OCI-M1 (cell line): Measurements from ENCODE around the gene DCHS2.

Source experiments
- DNase-seq: peaks from one replicate; lab custom pipeline; 2025; lab: John Stamatoyannopoulos, UW

The DCHS2 gene

DNA sequence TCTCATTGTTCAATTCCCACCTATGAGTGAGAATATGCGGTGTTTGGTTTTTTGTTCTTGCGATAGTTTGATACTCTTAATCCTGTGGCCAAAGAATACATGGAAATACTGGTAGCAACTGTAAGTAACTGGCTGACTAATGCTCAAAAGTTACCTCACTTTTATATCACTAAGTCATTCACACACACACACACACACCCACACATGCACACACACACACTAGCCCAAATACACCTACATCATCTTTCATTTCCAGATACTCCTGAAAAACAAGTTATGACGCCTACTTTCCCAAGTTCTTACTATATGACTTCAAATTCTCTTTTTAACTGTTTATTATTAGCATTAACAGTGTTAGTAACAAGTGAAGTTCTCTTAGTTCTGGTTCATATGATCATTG, 101.3 kb downstream of the DCHS2 start:
- DNase-seq: no peak

DNA sequence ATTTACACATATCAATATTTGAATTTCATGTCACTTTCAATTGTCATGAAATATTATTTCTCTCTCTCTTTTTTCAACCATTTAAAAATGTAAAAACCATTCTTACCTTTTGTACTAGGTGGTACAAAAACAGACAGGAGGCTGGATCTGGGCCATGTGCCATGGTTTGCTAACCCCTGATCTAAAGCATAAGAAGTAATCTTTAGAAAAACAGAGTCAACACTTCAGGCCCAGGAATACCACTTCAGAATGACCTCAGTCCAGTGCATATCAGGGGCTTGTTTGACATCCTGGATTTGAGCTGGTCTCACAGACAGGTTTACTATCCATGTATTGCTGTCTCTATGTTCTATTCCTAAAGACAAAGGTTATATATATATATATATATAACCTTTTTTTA, 102.5 kb downstream of the DCHS2 start:
- no peak for DNase-seq

DNA sequence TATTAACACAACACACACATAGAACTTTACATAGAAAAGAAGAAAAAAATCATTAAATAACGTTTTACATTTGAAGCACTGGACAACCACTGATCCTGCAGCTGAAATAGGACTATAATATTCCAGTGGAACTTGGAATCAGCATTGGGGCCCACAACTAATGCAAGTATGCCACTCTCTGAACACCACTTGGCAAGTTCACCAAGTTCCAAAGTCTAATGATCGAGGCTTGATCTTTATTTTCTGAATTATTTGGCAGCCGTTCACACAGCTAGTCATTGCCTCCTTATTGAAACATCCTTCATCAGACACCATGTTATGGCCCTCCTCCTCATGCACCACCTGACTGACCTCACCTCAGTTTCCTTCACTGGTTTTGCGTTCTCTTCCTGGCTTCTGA, 107.6 kb downstream of the DCHS2 start:
- DNase-seq: no peak

DNA sequence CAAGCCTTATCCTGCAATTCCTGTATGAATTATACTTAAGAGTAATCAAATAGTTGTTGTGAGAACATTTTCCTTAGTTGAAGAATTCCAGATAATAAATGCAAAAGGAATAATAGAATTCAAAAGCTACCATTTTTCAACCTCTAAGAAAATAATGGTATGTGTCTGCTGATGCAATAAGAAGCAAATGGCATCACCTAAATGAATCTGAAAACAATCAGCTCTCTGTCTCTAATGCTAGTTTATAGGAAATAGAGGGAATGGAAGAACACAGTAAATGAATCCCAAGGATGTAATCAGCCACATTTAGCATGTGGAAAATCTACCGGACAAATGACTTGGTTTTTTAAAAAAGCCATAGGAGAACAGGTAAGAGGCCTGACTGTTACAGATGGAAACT, 115.1 kb downstream of the DCHS2 start:
- peak; percentile 60 for DNase-seq

DNA sequence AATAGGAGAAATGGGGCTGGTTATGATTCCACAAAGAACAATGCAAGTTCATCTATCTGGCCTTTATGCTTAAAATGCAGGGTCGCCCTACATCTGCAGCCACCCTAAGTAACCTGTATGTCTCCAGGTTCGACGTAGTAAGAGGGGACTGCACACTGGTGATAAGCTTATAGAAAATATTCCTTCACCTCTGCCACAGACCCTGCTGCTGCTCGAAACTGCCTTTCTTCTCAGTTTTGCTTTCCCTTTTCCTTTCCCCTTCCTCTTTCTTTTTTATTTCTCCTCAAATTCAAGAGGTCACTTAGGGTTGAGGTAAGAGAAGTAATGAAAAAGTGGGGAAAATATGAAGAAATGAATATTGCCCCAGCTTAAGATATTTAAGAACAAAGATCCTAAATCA, 123.5 kb downstream of the DCHS2 start:
- DNase-seq: peak; percentile 81

DNA sequence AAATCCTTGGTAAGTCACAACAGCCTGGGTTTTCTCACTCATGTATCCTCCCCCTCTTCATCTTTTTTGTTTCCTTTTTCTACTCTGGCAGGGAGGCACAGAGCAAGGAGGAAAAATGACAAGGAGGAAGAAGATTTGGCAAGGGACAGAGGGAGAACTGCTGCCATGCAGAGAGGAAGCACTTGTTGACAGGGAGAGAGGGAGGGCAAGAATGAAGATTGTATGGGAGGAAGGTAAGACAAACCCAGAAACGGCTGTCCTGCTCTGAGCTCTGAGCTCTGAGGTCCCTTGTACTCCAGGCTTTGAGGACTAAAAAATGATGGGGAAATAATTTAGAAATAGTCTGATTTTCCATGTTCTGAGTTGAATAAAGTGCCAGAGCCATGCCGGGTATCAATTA, 123.9 kb downstream of the DCHS2 start:
- peak; percentile 69 for DNase-seq

DNA sequence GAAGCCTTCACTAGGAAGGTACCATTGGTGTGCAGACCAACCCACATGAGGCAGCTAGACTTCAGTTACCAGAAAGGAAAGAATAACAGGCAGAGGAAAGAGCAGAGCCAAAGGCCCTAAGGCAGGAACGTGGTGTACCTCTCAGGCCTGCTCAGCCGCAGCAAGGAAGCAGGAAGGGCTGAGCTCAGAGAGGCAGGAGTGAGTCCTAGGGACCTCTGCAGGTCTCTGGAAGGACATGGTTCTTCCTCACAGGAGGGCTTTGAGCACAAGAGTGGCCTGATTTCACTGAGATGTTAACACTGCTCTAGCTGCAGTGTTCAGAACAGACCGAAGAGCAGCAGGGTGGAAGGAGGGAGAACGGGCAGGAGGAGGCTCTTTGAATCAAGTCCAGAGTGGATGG, 124.6 kb downstream of the DCHS2 start:
- DNase-seq: no peak

DNA sequence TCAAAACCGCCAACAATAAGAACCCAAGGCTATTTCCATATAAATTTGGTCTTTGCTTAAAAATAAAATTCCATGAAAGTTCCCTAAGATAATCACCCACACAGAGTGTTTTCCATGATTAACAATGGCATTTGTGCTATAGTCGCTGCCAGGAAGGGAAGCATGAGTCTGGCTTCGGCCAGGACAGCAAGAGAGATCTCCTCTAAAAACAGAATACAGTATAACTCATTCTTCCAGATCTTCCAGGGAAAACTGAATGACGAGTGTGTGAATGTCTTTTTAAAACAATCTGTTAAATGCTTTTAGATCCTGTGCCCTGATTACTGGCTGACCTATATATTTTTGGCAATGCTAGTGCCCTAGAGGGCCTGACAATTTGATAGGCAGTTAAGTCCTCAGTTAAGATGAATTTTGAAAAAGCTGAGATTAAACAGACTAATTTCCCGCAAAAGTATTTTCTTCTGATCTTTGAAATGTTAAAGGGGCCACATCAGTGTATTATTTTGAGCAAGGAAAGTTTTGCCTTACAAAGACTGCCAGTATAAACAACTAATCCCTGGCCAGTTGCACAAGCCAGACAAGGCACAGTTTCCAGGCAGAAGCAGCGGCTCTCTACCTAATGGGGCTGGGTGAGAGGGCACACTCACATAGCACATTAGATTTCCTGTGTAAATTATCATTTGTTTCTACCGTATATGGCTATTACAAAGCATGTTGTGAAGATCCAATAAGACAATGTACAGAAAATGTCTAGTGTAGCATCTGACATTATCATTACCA, 127.3 kb downstream of the DCHS2 start:
- DNase-seq: no peak

DNA sequence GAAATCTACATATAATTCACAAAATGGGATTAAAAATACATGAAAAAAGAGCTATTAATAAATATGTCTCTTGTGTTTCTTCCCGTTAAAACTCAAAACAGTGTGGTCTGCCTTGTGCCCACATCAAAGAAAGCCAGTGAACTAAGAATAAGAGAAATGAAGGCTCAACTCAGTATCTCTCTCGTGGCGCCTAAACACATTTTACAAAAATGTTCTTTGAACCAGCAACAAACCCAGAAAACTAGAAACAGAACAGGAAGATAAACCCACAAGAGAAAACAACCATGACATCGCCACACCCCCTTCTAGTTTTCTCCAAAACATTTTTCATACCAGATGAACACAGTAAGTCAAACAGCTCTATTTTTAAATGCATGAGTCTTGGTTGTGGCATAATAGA, 130.1 kb downstream of the DCHS2 start:
- peak; percentile 51 for DNase-seq

DNA sequence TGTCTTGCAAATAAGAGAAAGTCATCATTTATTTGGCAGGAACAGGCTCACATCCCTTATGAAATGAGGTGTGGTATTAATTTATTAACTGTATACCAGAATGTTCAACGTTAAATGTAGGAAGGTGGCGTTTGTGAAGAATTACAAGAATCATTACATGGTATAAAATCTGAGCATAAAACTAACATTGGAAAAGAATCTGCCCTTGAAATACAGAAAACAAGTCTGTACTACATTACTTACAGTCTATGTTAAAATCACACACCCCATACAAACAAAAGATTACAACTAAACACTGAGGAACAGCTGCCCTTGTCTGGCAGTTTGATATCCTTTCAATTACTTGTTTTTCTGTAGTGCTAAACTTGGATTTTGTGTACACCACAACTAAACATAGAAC, 131.1 kb downstream of the DCHS2 start:
- DNase-seq: no peak

DNA sequence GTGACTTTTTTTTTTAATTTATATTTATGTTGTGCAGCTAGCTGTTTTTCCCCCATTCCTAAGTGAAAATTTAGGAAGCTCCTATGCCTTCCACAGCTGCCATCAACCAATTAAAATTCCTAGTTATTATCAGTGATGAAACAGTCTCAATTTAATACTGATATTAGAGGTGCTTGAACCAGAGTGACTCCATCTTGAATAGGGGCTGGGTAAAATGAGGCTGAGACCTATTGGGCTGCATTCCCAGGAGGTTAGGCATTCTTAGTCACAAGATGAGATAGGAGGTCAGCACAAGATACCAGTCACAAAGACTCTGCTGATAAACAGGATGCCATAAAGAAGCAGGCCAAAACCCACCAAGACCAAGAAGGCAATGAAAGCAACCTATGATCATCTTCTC, 136.7 kb downstream of the DCHS2 start:
- no peak for DNase-seq

DNA sequence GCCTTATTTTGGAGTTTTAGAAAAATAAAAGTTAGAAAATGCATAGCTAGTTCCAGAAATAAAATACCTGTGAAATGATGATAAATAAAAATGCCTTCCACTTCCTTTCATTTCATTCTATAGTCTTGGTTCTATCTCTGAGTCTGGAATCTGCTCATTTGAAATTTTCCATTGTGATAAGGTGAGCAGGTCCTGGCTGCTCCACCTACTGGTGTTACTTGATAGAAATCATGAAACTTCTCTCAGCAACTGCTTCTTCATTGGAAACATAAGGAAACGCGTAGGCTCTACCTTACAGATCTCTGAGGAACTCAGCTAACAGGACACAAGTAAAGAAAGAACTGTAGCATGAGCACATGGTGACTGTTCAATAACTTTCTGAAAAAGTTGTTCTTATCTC, 141.8 kb downstream of the DCHS2 start:
- peak; percentile 38 for DNase-seq

DNA sequence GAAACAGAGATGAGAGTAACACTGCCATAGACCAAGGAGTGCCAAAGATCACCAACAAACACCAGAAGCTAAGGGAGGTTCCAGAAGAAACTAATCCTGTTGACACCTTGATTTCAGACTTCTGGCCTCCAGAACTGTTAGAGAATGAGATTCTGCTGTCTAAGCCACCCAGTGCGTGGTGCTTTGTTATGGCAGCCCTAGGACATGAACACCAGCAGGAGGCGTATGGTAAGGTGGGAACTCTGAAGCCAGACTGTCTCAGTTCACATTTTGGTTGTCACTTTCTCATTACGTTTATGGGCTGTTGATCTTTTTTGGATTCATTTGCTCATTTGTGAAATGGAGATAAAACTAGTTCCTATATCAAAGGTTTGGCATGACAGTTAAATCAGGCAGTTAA, 142.9 kb downstream of the DCHS2 start:
- DNase-seq: peak; percentile 26

DNA sequence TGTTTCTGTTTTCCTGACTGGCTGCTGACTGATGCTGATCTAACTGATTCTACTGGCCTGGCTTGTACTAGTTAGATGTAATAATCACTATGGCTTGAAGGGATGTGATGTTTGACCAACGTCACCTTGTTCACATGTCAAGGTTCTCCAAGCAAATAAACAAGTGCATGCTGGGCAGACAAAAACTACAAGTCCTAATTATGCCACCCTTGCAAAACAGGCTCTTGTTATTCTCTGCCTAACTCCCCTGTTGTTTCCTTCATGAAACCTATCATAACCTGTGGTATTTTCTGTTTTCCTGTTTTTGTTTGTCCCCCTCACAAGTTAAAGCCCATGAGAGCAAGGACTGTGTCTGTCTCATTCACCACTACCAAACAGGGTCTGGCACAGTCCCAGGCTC, 146.2 kb downstream of the DCHS2 start:
- DNase-seq: no peak

DNA sequence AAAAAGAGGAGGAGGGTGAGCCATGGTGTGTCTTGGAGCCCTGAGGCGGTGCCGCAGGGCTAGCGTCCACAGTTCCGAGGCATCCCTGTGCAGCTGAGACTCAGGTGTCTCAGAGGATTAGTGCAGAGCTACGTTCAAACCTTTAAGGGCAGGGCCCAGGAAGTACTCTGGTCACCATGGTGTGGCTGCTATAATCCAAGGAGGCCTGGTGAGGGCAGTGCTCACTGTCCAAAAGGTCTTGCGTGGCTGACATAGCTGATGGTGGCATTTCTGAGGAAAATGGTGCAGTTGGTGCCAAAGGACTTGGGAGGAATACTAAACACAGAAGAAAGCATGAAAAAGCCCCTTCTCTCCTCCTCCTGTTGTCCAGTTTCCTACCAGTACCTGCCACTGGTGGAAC, 146.9 kb downstream of the DCHS2 start:
- DNase-seq: peak; percentile 50

DNA sequence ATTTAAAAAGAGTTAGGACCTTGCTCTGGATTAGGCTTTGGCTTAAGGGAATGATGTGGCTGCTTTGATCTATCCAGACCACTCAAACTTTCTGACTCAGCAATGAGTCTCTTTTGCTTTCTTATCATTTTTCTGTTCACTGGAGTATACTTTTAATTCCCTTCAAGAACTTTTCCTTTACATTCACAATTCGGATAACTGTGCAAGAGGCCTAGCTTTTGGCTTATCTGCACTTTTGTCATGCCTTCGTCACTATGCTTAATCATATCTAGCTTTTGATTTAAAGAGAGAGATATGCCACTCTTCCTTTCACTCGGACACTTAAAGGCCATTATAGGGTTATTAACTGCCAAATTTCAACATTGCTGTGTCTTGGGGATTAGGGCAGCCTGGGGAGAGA, 147.9 kb downstream of the DCHS2 start:
- no peak for DNase-seq

DNA sequence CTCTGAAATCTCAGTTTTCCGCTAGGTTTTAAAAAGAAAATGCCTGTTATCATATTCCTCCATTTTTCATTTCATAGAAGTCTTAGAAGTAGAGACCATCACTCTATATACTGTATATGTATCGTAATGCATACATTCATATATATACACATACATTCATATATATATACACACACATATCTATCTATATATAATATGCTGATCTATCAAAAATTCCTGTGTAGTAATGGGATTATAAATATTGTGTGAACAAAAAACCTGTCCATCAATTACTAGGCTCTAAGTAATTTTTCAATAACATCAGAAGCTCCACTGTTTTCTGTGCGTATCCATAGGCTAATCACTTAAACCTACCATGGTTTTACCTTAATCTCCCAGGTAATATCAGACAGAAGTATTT, 150.2 kb downstream of the DCHS2 start:
- no peak for DNase-seq

DNA sequence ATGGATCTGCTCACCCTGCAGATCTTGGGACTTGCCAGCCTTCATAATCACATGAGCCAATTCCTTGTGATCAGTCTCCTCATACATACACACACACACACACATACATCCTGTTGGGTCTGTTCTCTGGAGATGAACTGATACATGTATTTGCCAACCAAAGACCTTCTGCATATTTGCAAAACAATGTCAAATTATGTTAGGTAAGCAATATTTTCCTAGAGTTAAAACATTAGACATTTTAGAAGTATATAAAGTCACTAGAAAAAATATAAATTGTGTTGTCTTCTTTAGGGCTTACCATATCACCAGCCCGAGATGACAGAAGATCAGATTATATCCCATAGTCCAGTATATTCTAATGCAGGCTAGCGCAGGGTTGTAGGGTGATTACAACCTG, 156.0 kb downstream of the DCHS2 start:
- no peak for DNase-seq

DNA sequence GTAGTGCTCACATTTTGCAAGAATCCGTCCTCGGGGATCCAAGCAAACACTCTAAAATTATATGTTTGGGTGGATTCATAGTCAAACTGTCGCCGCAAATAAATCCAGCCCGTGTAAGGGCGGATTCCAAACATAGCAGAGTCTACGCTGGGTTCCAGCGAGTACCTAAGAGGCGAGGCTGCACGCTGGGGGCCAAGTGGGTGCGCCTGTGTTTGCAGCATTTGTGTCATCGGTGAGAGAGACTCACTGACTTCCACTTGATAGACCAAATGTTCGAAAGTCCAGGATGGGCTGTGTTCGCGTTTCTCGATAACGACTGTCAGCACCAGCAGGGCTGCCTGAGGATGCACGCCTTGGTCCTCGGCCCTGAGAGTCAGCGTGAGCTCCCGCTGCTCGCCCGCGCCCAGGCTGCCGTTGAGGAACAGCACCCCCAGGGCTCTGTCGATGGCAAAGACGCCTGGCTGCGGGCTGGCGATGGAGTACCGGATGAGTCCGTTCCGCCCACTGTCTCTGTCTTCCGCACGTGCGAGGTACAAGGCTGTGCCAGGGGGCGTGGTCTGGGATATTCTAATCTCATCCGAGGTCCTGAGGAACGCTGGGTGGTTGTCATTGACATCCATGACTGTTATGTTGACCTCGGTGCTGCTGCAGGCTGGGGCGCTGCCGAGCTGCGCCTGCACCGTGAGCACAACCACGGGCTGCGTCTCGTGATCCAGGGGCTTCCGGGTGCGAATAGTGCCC, 158.7 kb downstream of the DCHS2 start:
- peak; percentile 83 for DNase-seq

DNA sequence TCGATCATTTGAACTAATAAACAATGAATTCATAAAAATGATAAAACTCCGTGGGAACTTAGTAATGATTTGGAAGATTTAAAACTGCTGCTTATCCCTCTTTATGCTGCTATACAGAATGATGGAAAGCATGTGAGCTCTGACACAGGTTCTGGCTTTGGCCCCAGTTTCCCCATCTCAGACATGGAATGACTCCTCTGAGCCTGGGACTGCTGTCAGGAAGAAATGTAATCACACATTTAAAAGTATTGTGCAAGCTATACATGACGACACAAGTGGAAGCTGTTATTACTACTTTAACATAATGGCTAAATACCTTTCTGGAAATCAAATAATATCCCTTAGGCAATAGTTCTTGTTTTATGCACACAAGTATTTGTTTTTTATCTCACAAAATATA, 161.7 kb downstream of the DCHS2 start:
- DNase-seq: no peak

DNA sequence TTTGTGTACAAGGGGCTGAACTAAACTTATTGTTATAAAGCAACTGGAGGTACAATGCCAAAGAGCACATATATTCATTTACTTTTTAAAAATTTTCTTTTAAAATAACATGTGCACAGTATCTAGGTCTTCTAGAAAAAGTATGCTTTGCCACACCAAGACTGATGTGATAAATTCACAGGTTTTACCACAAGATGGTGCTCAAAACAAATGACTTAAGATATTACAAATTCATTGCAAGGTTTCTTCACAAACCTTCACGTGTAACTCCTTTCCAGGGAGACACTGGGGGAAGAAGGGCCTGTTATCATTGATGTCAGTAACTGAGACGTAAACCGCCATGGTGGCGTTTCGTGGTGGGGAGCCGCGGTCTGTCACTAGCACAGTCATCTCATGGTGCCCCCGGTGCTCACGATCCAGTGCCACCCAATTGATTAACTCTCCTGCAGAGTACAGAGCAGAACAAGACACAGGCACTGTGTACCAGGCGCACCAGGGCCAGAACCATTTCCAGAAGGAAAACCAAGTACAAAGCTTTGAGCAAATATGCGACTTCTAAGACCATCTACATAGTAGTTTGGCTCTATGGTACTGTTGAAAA, 162.2 kb downstream of the DCHS2 start:
- peak; percentile 80 for DNase-seq

DNA sequence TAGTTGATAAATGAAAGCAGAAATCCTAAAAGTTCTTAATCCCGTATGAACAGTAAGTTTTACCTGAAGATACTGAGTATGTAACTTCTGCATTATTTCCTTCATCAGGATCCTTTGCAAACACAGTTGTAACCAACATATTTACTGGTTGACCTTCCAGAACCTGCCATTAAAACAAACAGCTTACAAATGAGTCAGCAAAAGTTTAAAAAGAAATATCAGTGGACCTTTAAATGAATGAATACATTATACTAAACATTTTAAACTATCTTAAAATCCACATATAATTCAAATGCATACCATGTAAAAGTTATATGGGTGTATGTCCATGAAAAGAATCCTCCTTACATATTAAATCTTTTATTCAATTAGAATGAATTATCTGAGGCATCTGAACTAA, 163.6 kb downstream of the DCHS2 start:
- no peak for DNase-seq

DNA sequence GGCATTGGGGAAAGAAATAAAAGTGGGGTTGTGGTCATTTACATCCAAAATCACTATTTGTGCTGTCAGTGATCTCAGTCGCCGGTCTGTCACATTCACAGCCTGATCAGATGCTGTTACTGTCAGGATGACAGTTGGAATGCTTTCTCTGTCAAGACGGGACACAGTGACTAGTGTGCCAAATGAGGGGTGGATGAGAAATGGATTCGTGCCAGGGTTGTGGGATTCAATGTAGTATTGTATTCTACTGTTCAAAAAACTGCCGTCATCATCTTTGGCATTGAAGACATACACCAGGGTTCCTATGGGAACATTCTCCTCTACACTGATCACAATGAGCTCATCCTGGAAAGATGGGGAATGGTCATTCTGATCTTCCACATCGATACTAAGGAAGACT, 171.1 kb downstream of the DCHS2 start:
- no peak for DNase-seq
